NCI-H1436 treated with DMSO at 0.1 percent for 48 hours (cell line): ENCODE measurements around the gene MZT1.
"Not testable (repeated sequence)": the region's sequence is repeated elsewhere in the genome, so short reads cannot be mapped to it uniquely, and the experiment has no call there.

Experiments
- DNase-seq: peaks from one replicate; lab custom pipeline; 2025; lab: John Stamatoyannopoulos, UW

The MZT1 gene

GRCh38 chr13:72727417-72728289 lies at the start of gene MZT1, which contains the start of gene BORA:
Gene MZT1, minus strand, starts transcription at chr13:72727629. Its CDS starts 27 bp downstream, at chr13:72727602.
Gene BORA, plus strand, starts transcription at chr13:72727923. Its CDS starts 1,018 bp downstream, at chr13:72728941.
- peak; percentile 90 for DNase-seq

GRCh38 chr13:72774019-72774418 lies 46.6 kb upstream of the MZT1 start:
- DNase-seq: no peak

- no peak for DNase-seq
These were observed 36.0 kb upstream of the MZT1 start for GRCh38 chr13:72763411-72763810.

- DNase-seq: no peak
These were observed 32.8 kb upstream of the MZT1 start for GRCh38 chr13:72760189-72760588.

- DNase-seq: no peak
These were observed 30.5 kb upstream of the MZT1 start for GRCh38 chr13:72757792-72758535.

GRCh38 chr13:72754111-72754510 lies 26.7 kb upstream of the MZT1 start:
- DNase-seq: no peak

- no peak for DNase-seq
These were observed 23.8 kb upstream of the MZT1 start for GRCh38 chr13:72751220-72751619.

- no peak for DNase-seq
These were observed 17.8 kb upstream of the MZT1 start for GRCh38 chr13:72745260-72745659.

GRCh38 chr13:72740015-72740414 lies 12.6 kb upstream of the MZT1 start:
- DNase-seq: no peak

- DNase-seq: no peak
These were observed 9.6 kb upstream of the MZT1 start for GRCh38 chr13:72737033-72737432.

- no peak for DNase-seq
These were observed 819 bp upstream of the MZT1 start for GRCh38 chr13:72728290-72728605.

GRCh38 chr13:72726726-72727416 lies 558 bp downstream of the MZT1 start:
- DNase-seq: no peak

- not testable (repeated sequence) for DNase-seq
These were observed 1.2 kb downstream of the MZT1 start for GRCh38 chr13:72726185-72726584.

GRCh38 chr13:72716776-72717175 lies 10.7 kb downstream of the MZT1 start:
- DNase-seq: no peak

- no peak for DNase-seq
These were observed 26.9 kb downstream of the MZT1 start for GRCh38 chr13:72700509-72700908.

- DNase-seq: no peak
These were observed 29.3 kb downstream of the MZT1 start for GRCh38 chr13:72698164-72698563.

- DNase-seq: no peak
These were observed 30.9 kb downstream of the MZT1 start for GRCh38 chr13:72696579-72696978.

GRCh38 chr13:72694314-72694713 lies 33.1 kb downstream of the MZT1 start:
- DNase-seq: no peak

- DNase-seq: no peak
These were observed 33.6 kb downstream of the MZT1 start for GRCh38 chr13:72693832-72694231.

GRCh38 chr13:72692884-72693514 lies 34.4 kb downstream of the MZT1 start:
- DNase-seq: no peak

GRCh38 chr13:72689181-72689696 lies 38.2 kb downstream of the MZT1 start:
- no peak for DNase-seq

- DNase-seq: no peak
These were observed 40.7 kb downstream of the MZT1 start for GRCh38 chr13:72686766-72687165.
